Measurements from ENCODE around the gene NGFR. TPM values are rescaled to one million over a fixed set of nuclear protein-coding genes. Genes with fewer than 3 reads are reported as not detected.
A peak's percentile ranks its signal among the peaks of the same experiment; 100 is the strongest.

NGFR gene
- polyA plus RNA-seq, 4 donors: 0.54 to 22.8 (median 2.8) TPM; not detected in 1

- H3K36me3 ChIP-seq (ENCODE audit: control insufficient read depth in 3 of 3, insufficient read depth in 2 of 3, low read depth in 1 of 3, low read length in 3 of 3): no peaks in the 10 kb centered on the region
- no peak overlapping the region for H3K4me3 ChIP-seq (ENCODE audit: low read depth in 1 of 3, low read length in 3 of 3)
- no peak for FAIRE-seq
- 24 to 52% (median 36%) methylated on average over 9 of the region's 9 CpGs for WGBS, 3 donors
- peak in 1 of 2 donors; percentile 12 for DNase-seq
- H3K9me3 ChIP-seq (ENCODE audit: control insufficient read depth in 2 of 2, insufficient read depth in 1 of 2, low read depth in 1 of 2, low read length in 1 of 2): peaks cover 0 to 12% of the 10 kb centered on the region in 2 donors
- H3K4me1 ChIP-seq (ENCODE audit: control insufficient read depth in 3 of 3, insufficient read depth in 2 of 3, low read depth in 1 of 3, low read length in 2 of 3): peaks cover 0 to 6% (median 0%) of the 10 kb centered on the region in 3 donors
- no peak overlapping the region for H3K27ac ChIP-seq (ENCODE audit: low read depth in 1 of 3, low read length in 2 of 3)
- H3K27me3 ChIP-seq (ENCODE audit: control insufficient read depth in 3 of 3, insufficient read depth in 3 of 3, low read length in 3 of 3): peaks cover 2 to 61% (median 13%) of the 10 kb centered on the region in 3 donors
These were observed 21.0 kb upstream of the NGFR start for GRCh38 chr17:49473900-49474751.

GRCh38 chr17:49477709-49478108 lies 17.4 kb upstream of the NGFR start:
- DNase-seq (no peak), FAIRE-seq (no peak)
- Histone ChIP-seq H3K27ac (ENCODE audit: low read depth in 1 of 3, low read length in 2 of 3) (no peak overlapping the region), H3K27me3 (ENCODE audit: control insufficient read depth in 3 of 3, insufficient read depth in 3 of 3, low read length in 3 of 3) (peaks cover 0 to 54% (median 2%) of the 10 kb centered on the region in 3 donors), H3K4me3 (ENCODE audit: low read depth in 1 of 3, low read length in 3 of 3) (no peak overlapping the region), H3K9me3 (ENCODE audit: control insufficient read depth in 2 of 2, insufficient read depth in 1 of 2, low read depth in 1 of 2, low read length in 1 of 2) (peaks cover 0 to 12% of the 10 kb centered on the region in 2 donors), H3K4me1 (ENCODE audit: control insufficient read depth in 3 of 3, insufficient read depth in 2 of 3, low read depth in 1 of 3, low read length in 2 of 3) (no peaks in the 10 kb centered on the region), H3K36me3 (ENCODE audit: control insufficient read depth in 3 of 3, insufficient read depth in 2 of 3, low read depth in 1 of 3, low read length in 3 of 3) (no peaks in the 10 kb centered on the region)
- WGBS, 3 donors: 34 to 53% (median 35%) methylated on average over 3 of the region's 3 CpGs

DNA sequence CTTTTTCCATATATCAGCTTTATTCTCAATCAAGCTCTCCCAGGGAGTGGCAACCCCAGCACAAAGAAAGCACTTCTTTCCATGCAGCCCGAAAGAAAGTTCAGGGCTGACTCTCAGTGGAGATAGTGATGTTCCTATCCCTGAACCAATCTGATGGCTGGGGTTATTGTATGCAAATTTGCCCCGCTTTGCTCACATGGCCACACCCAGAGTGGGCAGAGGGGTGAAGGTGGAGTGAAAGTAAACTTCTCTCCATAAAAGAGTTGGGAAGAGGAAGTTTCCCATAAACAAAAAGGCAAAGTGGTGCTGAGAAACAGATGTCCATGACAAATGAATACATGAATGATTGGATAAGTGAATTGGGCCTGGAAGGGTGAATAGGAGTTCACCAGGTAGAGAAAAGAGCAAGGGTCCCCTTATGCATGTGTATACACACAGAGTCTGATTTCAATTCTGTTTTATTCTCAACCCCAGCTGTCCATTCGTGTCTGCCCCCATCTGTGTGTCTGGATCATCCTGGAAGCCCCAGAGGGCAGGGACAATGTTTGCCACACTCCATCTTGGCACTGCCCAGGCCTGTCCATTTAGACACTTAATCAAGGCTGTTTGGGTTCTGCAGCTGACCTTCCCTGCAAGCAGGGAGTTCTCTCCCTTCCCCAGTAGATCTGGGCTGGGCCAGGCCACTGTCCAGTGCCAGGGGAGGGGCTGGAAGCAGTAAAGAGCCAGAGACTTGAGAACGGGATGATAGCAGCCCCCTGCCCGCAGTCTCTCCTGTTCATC lies 14.1 kb upstream of the NGFR start:
- H3K27me3 ChIP-seq (ENCODE audit: control insufficient read depth in 3 of 3, insufficient read depth in 3 of 3, low read length in 3 of 3): peaks cover 5 to 74% (median 7%) of the 10 kb centered on the region in 3 donors
- no peaks in the 10 kb centered on the region for H3K4me1 ChIP-seq (ENCODE audit: control insufficient read depth in 3 of 3, insufficient read depth in 2 of 3, low read depth in 1 of 3, low read length in 2 of 3)
- no peak overlapping the region for H3K4me3 ChIP-seq (ENCODE audit: low read depth in 1 of 3, low read length in 3 of 3)
- WGBS, 3 donors: 49 to 68% (median 57%) methylated on average over 5 of the region's 5 CpGs
- H3K9me3 ChIP-seq (ENCODE audit: control insufficient read depth in 2 of 2, insufficient read depth in 1 of 2, low read depth in 1 of 2, low read length in 1 of 2): no peaks in the 10 kb centered on the region
- DNase-seq (no peak), FAIRE-seq (no peak)
- no peaks in the 10 kb centered on the region for H3K36me3 ChIP-seq (ENCODE audit: control insufficient read depth in 3 of 3, insufficient read depth in 2 of 3, low read depth in 1 of 3, low read length in 3 of 3)
- no peak overlapping the region for H3K27ac ChIP-seq (ENCODE audit: low read depth in 1 of 3, low read length in 2 of 3)

DNA sequence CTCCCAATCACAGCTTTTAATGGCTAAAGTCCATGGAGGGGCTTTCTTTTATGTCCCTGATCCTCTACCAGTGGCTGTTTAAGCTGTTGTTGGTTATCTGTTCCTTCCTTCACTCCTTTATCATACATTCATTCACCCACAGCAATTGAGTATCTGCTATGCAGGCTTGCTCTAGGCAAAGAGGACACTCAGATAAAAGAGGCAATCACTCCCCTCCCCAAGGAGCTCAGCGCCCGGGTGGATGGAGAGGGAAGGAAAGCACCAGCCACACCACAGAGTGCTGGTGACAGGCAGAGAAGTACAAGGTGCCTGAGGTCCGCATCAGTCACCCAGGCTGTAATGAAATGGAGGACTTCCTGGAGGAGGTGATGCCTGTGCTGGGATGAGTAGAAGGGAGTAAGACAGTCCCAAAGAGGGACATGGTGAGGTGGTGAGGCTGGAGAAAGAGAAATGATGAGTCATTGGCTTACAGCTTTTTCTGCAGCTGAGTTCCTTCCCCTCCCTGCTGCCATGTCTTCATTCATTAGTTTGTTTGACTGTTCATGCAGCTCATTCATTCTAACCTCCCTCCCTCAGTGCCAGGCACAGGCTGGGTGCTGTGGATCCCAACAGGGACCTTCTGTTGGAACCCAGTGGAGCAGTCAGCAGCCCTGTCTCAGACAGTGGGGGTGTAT lies 12.8 kb upstream of the NGFR start:
- 47 to 59% (median 59%) methylated on average over 3 of the region's 3 CpGs for WGBS, 3 donors
- DNase-seq: no peak
- no peak overlapping the region for H3K4me3 ChIP-seq (ENCODE audit: low read depth in 1 of 3, low read length in 3 of 3)
- H3K36me3 ChIP-seq (ENCODE audit: control insufficient read depth in 3 of 3, insufficient read depth in 2 of 3, low read depth in 1 of 3, low read length in 3 of 3): no peaks in the 10 kb centered on the region
- peaks cover 5 to 80% (median 13%) of the 10 kb centered on the region in 3 donors for H3K27me3 ChIP-seq (ENCODE audit: control insufficient read depth in 3 of 3, insufficient read depth in 3 of 3, low read length in 3 of 3)
- H3K27ac ChIP-seq (ENCODE audit: low read depth in 1 of 3, low read length in 2 of 3): no peak overlapping the region
- no peaks in the 10 kb centered on the region for H3K4me1 ChIP-seq (ENCODE audit: control insufficient read depth in 3 of 3, insufficient read depth in 2 of 3, low read depth in 1 of 3, low read length in 2 of 3)
- no peak for FAIRE-seq
- no peaks in the 10 kb centered on the region for H3K9me3 ChIP-seq (ENCODE audit: control insufficient read depth in 2 of 2, insufficient read depth in 1 of 2, low read depth in 1 of 2, low read length in 1 of 2)

DNA sequence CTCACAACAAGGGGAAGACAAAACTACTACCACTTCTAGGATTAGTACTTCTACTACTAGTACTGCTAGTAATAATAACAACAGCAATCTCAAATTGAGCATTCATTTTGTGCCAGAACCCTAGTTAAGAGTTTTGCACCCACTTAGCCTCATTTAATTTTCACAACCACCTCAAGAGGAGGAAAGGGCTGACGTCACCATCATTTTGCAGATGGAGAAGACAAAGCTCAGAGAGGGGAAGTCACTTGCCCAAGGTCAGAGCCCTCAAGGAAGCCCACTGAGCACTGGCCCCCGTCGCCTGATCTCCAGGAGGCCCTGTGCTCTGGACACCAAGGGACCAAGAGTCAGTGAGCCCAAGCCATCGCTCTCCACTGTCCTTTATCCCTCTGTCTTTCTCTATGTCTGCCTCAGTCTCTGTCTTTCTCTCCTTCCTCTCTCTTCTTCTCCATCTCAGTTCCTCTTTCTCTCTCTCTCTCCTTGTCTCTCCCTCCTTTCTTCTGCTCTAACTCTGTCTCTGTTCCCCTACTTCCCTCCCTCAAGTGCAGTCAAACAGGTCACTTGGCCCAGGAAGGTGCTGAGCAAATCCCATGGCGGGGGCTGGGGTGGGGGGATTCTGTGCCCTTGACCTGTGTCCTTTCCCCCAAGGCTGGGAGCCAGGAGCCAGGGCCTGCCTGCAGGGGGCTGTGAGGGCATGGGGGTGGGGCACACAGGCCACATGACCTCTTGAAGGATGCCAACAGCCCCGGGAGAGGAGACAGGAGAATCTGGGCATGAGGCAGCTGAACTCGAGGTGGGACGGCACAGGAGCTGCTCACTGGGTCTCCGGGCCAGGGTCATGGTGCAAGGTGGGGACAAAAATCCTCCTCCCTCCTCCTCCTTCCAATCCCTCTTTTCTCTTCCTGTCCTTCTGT lies 11.2 kb upstream of the NGFR start:
- Histone ChIP-seq H3K4me3 (ENCODE audit: low read depth in 1 of 3, low read length in 3 of 3) (no peak overlapping the region), H3K27me3 (ENCODE audit: control insufficient read depth in 3 of 3, insufficient read depth in 3 of 3, low read length in 3 of 3) (peaks cover 5 to 76% (median 13%) of the 10 kb centered on the region in 3 donors), H3K4me1 (ENCODE audit: control insufficient read depth in 3 of 3, insufficient read depth in 2 of 3, low read depth in 1 of 3, low read length in 2 of 3) (no peaks in the 10 kb centered on the region), H3K27ac (ENCODE audit: low read depth in 1 of 3, low read length in 2 of 3) (no peak overlapping the region), H3K9me3 (ENCODE audit: control insufficient read depth in 2 of 2, insufficient read depth in 1 of 2, low read depth in 1 of 2, low read length in 1 of 2) (no peaks in the 10 kb centered on the region), H3K36me3 (ENCODE audit: control insufficient read depth in 3 of 3, insufficient read depth in 2 of 3, low read depth in 1 of 3, low read length in 3 of 3) (no peaks in the 10 kb centered on the region)
- FAIRE-seq (no peak), DNase-seq (no peak)
- WGBS, 3 donors: 51 to 64% (median 61%) methylated on average over 9 of the region's 9 CpGs

DNA sequence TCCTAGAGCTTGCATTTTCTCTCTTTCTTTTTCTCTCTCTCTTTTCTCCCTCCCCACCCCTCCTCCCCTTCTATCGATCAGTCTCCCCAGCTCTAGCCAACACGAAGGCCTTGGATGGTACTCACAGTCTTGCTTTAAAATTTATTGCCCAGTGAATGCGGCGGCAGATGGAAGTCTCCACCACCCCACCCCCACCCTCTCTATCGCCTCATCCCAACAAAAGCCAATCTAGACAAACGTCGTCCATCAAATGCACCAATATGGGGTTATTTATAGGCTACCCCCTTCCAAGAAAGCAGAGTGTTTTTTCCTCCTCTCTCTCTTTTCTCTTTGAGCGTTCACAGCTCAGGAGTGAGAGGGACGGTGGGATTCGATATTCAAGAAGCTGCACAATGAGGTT lies 10.5 kb upstream of the NGFR start:
- peaks cover 5 to 72% (median 13%) of the 10 kb centered on the region in 3 donors for H3K27me3 ChIP-seq (ENCODE audit: control insufficient read depth in 3 of 3, insufficient read depth in 3 of 3, low read length in 3 of 3)
- H3K36me3 ChIP-seq (ENCODE audit: control insufficient read depth in 3 of 3, insufficient read depth in 2 of 3, low read depth in 1 of 3, low read length in 3 of 3): no peaks in the 10 kb centered on the region
- H3K4me3 ChIP-seq (ENCODE audit: low read depth in 1 of 3, low read length in 3 of 3): no peak overlapping the region
- no peaks in the 10 kb centered on the region for H3K4me1 ChIP-seq (ENCODE audit: control insufficient read depth in 3 of 3, insufficient read depth in 2 of 3, low read depth in 1 of 3, low read length in 2 of 3)
- no peak overlapping the region for H3K27ac ChIP-seq (ENCODE audit: low read depth in 1 of 3, low read length in 2 of 3)
- DNase-seq (no peak), FAIRE-seq (no peak)
- H3K9me3 ChIP-seq (ENCODE audit: control insufficient read depth in 2 of 2, insufficient read depth in 1 of 2, low read depth in 1 of 2, low read length in 1 of 2): no peaks in the 10 kb centered on the region
- WGBS, 3 donors: 44 to 57% (median 56%) methylated on average over 10 of the region's 10 CpGs

- H3K27me3 ChIP-seq (ENCODE audit: control insufficient read depth in 3 of 3, insufficient read depth in 3 of 3, low read length in 3 of 3): peaks cover 5 to 70% (median 13%) of the 10 kb centered on the region in 3 donors
- no peak for FAIRE-seq
- 13 to 19% (median 14%) methylated on average over 13 of the region's 13 CpGs for WGBS, 3 donors
- no peaks in the 10 kb centered on the region for H3K36me3 ChIP-seq (ENCODE audit: control insufficient read depth in 3 of 3, insufficient read depth in 2 of 3, low read depth in 1 of 3, low read length in 3 of 3)
- no peaks in the 10 kb centered on the region for H3K9me3 ChIP-seq (ENCODE audit: control insufficient read depth in 2 of 2, insufficient read depth in 1 of 2, low read depth in 1 of 2, low read length in 1 of 2)
- no peak overlapping the region for H3K27ac ChIP-seq (ENCODE audit: low read depth in 1 of 3, low read length in 2 of 3)
- H3K4me3 ChIP-seq (ENCODE audit: low read depth in 1 of 3, low read length in 3 of 3): no peak overlapping the region
- DNase-seq: no peak
- no peaks in the 10 kb centered on the region for H3K4me1 ChIP-seq (ENCODE audit: control insufficient read depth in 3 of 3, insufficient read depth in 2 of 3, low read depth in 1 of 3, low read length in 2 of 3)
These were observed 9.0 kb upstream of the NGFR start for GRCh38 chr17:49486012-49486641.
